ENCODE data around the gene MIA3. TPM values are rescaled to one million over a fixed set of nuclear protein-coding genes. Genes with fewer than 3 reads are reported as not detected.

MIA3 gene
- total and polyA plus RNA-seq, 2 of the 4 experiments (the other 2 are of a cell fraction) = 35.0 to 45.4 TPM

- Histone ChIP-seq H4K91ac (ENCODE audit: insufficient read depth, low read depth, low read length) (peak overlapping the region; percentile 72), H2AFZ (replicated peaks; ENCODE audit: low read length, poor library complexity) (peak overlapping the region; percentile 86), H3K4me3 (ENCODE audit: insufficient read depth, low read depth, low read length) (peak overlapping the region; percentile 92), H3K23ac (ENCODE audit: low read depth, low read length) (peak overlapping the region; percentile 96), H2AK5ac (ENCODE audit: low read depth, low read length) (peak overlapping the region; percentile 75), H3K9me1 (ENCODE audit: insufficient read depth, low read length) (no peaks in the 10 kb centered on the region; the same call in 1 of the 2 replicates), H3K27ac (ENCODE audit: insufficient read depth, low read length) (peak overlapping the region; percentile 68), H2BK20ac (ENCODE audit: low read depth, low read length) (peak overlapping the region; percentile 21; the same call in 1 of the 2 replicates), H3K18ac (ENCODE audit: low read depth, low read length) (peak overlapping the region; percentile 16), H3K14ac (replicated peaks; ENCODE audit: low read depth, low read length) (peak overlapping the region; percentile 88), H2AK9ac (replicated peaks; ENCODE audit: low read depth, low read length, poor library complexity) (peak overlapping the region; percentile 98), H2BK5ac (ENCODE audit: low read depth, low read length, poor library complexity, severe bottlenecking) (peak overlapping the region; percentile 47), H3K9ac (ENCODE audit: low read depth, low read length) (peak overlapping the region; percentile 68), H3K9me3 (ENCODE audit: control insufficient read depth, insufficient read depth, low read length) (no peaks in the 10 kb centered on the region), H3K56ac (ENCODE audit: extremely low read depth, insufficient read depth, low read length) (peak overlapping the region; percentile 82), H4K8ac (ENCODE audit: low read depth in 2 of 2, low read length in 2 of 2) (peak overlapping the region; percentile 26 to 39), H3K4me1 (ENCODE audit: control insufficient read depth, insufficient read depth, low read length) (no peaks in the 10 kb centered on the region), H3K27me3 (ENCODE audit: control insufficient read depth, insufficient read depth, low read length) (no peaks in the 10 kb centered on the region), H2BK15ac (ENCODE audit: low read depth, low read length) (peak overlapping the region; percentile 53; the same call in 1 of the 3 replicates), H2BK120ac (ENCODE audit: low read depth, low read length) (peak overlapping the region; percentile 54), H3K4ac (ENCODE audit: low read depth, low read length) (peak overlapping the region; percentile 92), H4K5ac (ENCODE audit: low read depth, low read length) (peak overlapping the region; percentile 4), H3K36me3 (ENCODE audit: control insufficient read depth, insufficient read depth, low read length) (peaks cover 3% of the 10 kb centered on the region), H3K4me2 (ENCODE audit: low read depth, low read length) (peak overlapping the region; percentile 58), H3K79me1 (ENCODE audit: low read depth in 1 of 2, low read length in 2 of 2) (peaks cover 7 to 51% of the 10 kb centered on the region in 2 experiments; a peak in 2 of 4 replicates), H4K20me1 (ENCODE audit: insufficient read depth, low read length) (no peaks in the 10 kb centered on the region; the same call in 1 of the 2 replicates)
- ATAC-seq (ENCODE audit: low read depth) (peak; percentile 42), DNase-seq (peak; percentile 57)
- ChIA-PET POLR2A (ENCODE audit: unreplicated experiment) (no interaction called here), CTCF (no interaction called here)
- in situ Hi-C loops (cut with MboI; ENCODE audit: low sequenced_read_pairs) (no loop called here), dilution Hi-C loops (cut with HindIII; ENCODE audit: low sequenced_read_pairs, unreplicated experiment) (no loop called here), intact Hi-C loops (cut with micrococcal nuclease) (loop anchor here (1.0 to 2.0 kb wide), 2 partner anchors 67 to 246 kb away; no protein-coding TSS in a partner anchor)
- no TSS peak for BruUV-seq (replicated peaks)
- TF ChIP-seq CTCF (conservative IDR thresholded peaks at IDR 0.05; ENCODE audit: low read depth, low read length) = no peak
- TF ChIP-seq POLR2A (IDR thresholded peaks at IDR 0.05; ENCODE audit: low read depth, low read length) = 0 out of 2 replicates have a peak, but pooled peaks have one; percentile 30
- WGBS, 2 experiments (ENCODE audit: extremely low coverage in 2 of 2, insufficient read length in 1 of 2) = 0% methylated on average over 12 of the region's 42 CpGs; no CpG with 5 or more reads in 1 of the 2 experiments
These were observed 93.7 kb downstream of the MIA3 start for GRCh38 chr1:222711319-222712252.
